ENCODE data around the gene FMN1.
A peak's percentile ranks its signal among the peaks of the same experiment; 100 is the strongest.

The FMN1 gene

DNA sequence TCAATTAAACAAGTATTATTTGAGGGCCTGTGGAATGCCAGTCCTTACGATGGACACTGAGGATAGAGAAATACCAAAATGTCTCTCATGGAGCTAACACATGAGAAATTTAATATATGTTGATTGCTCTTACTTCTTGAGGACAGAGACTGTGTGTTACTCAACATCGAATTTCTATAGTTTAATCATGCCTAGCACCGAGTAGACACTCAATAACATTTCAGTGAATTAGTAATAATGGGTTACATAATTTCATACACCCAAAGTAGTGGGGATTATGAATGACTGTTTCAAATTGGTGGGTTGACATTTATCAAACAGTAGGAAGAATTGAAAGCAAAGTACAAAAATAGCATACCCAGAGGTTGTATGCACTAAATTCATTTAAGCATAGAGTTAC lies 11.2 kb downstream of the FMN1 start:
- TF ChIP-seq, protein P1, sequence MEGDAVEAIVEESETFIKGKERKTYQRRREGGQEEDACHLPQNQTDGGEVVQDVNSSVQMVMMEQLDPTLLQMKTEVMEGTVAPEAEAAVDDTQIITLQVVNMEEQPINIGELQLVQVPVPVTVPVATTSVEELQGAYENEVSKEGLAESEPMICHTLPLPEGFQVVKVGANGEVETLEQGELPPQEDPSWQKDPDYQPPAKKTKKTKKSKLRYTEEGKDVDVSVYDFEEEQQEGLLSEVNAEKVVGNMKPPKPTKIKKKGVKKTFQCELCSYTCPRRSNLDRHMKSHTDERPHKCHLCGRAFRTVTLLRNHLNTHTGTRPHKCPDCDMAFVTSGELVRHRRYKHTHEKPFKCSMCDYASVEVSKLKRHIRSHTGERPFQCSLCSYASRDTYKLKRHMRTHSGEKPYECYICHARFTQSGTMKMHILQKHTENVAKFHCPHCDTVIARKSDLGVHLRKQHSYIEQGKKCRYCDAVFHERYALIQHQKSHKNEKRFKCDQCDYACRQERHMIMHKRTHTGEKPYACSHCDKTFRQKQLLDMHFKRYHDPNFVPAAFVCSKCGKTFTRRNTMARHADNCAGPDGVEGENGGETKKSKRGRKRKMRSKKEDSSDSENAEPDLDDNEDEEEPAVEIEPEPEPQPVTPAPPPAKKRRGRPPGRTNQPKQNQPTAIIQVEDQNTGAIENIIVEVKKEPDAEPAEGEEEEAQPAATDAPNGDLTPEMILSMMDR (conservative IDR thresholded peaks at IDR 0.05; ENCODE audit: low read length), result no peak
- no peak overlapping the region for H3K4me3 ChIP-seq (ENCODE audit: low read length)

DNA sequence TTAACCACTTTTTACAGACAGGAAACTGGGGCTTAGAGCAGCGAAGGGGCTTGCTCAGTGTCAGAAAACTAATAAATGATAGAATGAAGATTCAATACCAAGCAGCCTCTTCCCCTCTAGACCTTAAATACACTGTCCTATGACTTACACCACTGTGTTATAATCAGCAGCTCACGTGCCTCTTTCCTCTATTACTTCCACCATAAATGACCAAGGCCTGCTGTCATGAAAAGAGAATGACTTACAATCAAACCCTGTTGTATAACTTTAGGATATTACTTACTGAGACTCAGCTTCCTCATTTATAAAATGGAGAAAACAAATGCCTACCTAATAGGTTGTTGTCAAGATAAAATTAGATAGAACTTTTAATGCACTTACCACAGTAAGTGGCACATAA lies 11.6 kb downstream of the FMN1 start:
- no peak overlapping the region for H3K4me3 ChIP-seq (ENCODE audit: low read length)
- TF ChIP-seq, protein P1 (conservative IDR thresholded peaks at IDR 0.05; ENCODE audit: low read length), result no peak
- no peak for DNase-seq (ENCODE audit: low read depth)

More for the DNA sequence above, 11.2 kb downstream of the FMN1 start:
- no peak for DNase-seq (ENCODE audit: low read depth)

DNA sequence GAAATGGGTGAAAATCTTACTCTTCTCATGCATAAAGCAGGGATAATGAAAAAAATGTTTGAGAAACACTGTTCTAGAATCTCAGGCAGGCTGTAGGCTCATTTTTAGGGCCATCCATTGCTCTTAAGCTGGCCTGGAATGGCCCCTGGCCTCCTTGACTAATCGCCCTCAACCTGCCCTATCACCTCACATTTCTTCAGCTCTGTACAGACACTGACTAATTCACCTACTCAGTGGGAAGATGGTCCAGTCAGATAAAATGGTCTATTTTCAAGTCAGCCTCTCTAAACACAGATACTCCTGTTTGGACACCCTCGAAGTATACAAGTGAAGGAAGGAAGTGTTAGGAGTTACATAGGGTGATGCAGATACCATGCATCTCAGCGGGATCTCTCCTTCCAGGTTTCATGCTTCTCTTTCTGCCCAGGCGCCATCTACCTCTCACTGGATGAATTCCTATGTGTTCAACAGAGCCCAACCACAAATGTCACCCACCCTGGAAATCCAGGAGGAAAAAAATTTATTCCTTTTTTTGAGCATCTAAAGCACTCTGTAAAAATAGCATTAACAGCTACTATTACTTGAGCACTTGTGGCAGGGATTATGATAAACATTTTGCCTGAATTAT lies 12.1 kb downstream of the FMN1 start:
- TF ChIP-seq, protein P1 (conservative IDR thresholded peaks at IDR 0.05; ENCODE audit: low read length), result no peak
- H3K4me3 ChIP-seq (ENCODE audit: low read length), result no peak overlapping the region
- no peak for DNase-seq (ENCODE audit: low read depth)

GRCh38 chr15:33179874-33180273 lies 14.6 kb downstream of the FMN1 start:
- no peak overlapping the region for H3K4me3 ChIP-seq (ENCODE audit: low read length)
- no peak for DNase-seq (ENCODE audit: low read depth)
- TF ChIP-seq, protein P1 (conservative IDR thresholded peaks at IDR 0.05; ENCODE audit: low read length), result no peak

DNA sequence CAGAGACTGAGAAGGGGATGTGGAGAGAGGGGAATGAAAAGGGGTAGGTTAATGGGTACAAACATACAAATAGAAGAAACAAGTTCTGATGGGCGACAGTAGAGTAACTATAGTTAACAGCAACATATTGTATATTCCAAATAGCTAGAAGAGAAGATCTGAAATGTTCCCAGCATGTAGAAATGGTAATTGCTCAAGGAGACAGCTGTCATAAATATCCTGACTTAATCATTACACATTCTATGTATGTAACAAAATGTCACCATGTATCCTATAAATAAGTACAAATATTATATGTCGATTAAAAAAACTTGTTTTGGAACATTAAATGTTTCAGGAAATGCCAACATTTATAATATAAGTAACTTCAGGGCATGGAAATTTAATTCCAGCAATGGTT lies 23.3 kb downstream of the FMN1 start:
- no peak for DNase-seq (ENCODE audit: low read depth)
- H3K4me3 ChIP-seq (ENCODE audit: low read length), result no peak overlapping the region
- TF ChIP-seq, protein P1 (conservative IDR thresholded peaks at IDR 0.05; ENCODE audit: low read length), result no peak

DNA sequence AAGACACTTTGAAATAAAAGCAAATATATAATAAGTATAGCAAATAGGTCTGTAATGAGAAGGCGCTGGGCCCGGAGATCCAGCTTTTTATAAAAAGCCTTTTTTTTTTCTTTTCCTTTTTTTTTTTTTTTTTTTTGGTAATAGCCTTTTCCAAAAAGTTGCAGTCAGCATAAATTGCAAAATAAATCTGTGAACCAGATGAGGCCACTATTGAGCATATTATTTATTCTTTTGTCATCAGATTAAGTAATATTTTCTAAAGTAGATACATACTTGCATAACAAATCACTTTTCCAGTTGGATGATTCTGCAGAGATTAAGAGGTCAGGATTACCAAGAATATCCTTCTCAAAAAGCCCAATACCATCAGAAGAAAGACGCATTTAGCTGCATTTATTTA lies 24.9 kb downstream of the FMN1 start:
- TF ChIP-seq, protein P1 (conservative IDR thresholded peaks at IDR 0.05; ENCODE audit: low read length), result no peak
- peak; percentile 34 for DNase-seq (ENCODE audit: low read depth)
- no peak overlapping the region for H3K4me3 ChIP-seq (ENCODE audit: low read length)

- no peak overlapping the region for H3K4me3 ChIP-seq (ENCODE audit: low read length)
- TF ChIP-seq, protein P1 (conservative IDR thresholded peaks at IDR 0.05; ENCODE audit: low read length), result no peak
- DNase-seq (ENCODE audit: low read depth), result no peak
Observed at GRCh38 chr15:33168444-33168843, 26.1 kb downstream of the FMN1 start.
